ENCODE measurements around the gene CYP27B1. TPM values are rescaled to one million over a fixed set of nuclear protein-coding genes. Genes with fewer than 3 reads are reported as not detected.
"Not testable (repeated sequence)": the region's sequence is repeated elsewhere in the genome, so short reads cannot be mapped to it uniquely, and the experiment has no call there.

Gene CYP27B1
- polyA plus RNA-seq, 1 experiment: 0.91 TPM

- CTCF ChIA-PET: no interaction called here
- POLR2A ChIA-PET: no interaction called here
- no peak for TF ChIP-seq CTCF (IDR thresholded peaks at IDR 0.05; ENCODE audit: insufficient read depth, low read depth, low read length)
- Histone ChIP-seq H3K27me3 (ENCODE audit: control insufficient read depth, insufficient read depth, low read length) (no peaks in the 10 kb centered on the region), H3K36me3 (ENCODE audit: control insufficient read depth, insufficient read depth, low read length) (peaks cover 22% of the 10 kb centered on the region), H3K4me3 (ENCODE audit: low read depth, low read length) (no peak overlapping the region)
- DNase-seq (ENCODE audit: low read depth): no peak
These were observed 43.3 kb downstream of the CYP27B1 start for GRCh38 chr12:57723630-57723962.

GRCh38 chr12:57722716-57723629 lies 43.9 kb downstream of the CYP27B1 start:
- no peaks in the 10 kb centered on the region for H3K27me3 ChIP-seq (ENCODE audit: control insufficient read depth, insufficient read depth, low read length)
- H3K36me3 ChIP-seq (ENCODE audit: control insufficient read depth, insufficient read depth, low read length): peaks cover 24% of the 10 kb centered on the region
- CTCF ChIA-PET: interaction anchor here (1.7 kb wide), 1 partner anchor 13 kb away, joined by 3 read pairs; no protein-coding TSS in a partner anchor

GRCh38 chr12:57721846-57722608 lies 44.9 kb downstream of the CYP27B1 start:
- H3K27me3 ChIP-seq (ENCODE audit: control insufficient read depth, insufficient read depth, low read length); H3K4me3 ChIP-seq (ENCODE audit: low read depth, low read length); DNase-seq (ENCODE audit: low read depth); POLR2A ChIA-PET: not testable (repeated sequence)
- H3K36me3 ChIP-seq (ENCODE audit: control insufficient read depth, insufficient read depth, low read length): peaks cover 22% of the 10 kb centered on the region
- CTCF ChIA-PET: interaction anchor here (1.7 kb wide), 1 partner anchor 14 kb away, joined by 3 read pairs; no protein-coding TSS in a partner anchor

More at GRCh38 chr12:57722716-57723629, 43.9 kb downstream of the CYP27B1 start:
- no peak for TF ChIP-seq CTCF (IDR thresholded peaks at IDR 0.05; ENCODE audit: insufficient read depth, low read depth, low read length)
- no peak overlapping the region for H3K4me3 ChIP-seq (ENCODE audit: low read depth, low read length)
- no peak for DNase-seq (ENCODE audit: low read depth)
- POLR2A ChIA-PET: no interaction called here

GRCh38 chr12:57720606-57721595 lies 46.0 kb downstream of the CYP27B1 start:
- ChIA-PET POLR2A (no interaction called here), CTCF (interaction anchor here (1.1 kb wide), 1 partner anchor 14 kb away, joined by 3 read pairs; no protein-coding TSS in a partner anchor)
- TF ChIP-seq CTCF (IDR thresholded peaks at IDR 0.05; ENCODE audit: insufficient read depth, low read depth, low read length): no peak
- DNase-seq (ENCODE audit: low read depth): no peak
- Histone ChIP-seq H3K27me3 (ENCODE audit: control insufficient read depth, insufficient read depth, low read length) (no peaks in the 10 kb centered on the region), H3K4me3 (ENCODE audit: low read depth, low read length) (no peak overlapping the region), H3K36me3 (ENCODE audit: control insufficient read depth, insufficient read depth, low read length) (peaks cover 32% of the 10 kb centered on the region)
